ENCODE measurements around the gene CD247.

The CD247 gene

DNA sequence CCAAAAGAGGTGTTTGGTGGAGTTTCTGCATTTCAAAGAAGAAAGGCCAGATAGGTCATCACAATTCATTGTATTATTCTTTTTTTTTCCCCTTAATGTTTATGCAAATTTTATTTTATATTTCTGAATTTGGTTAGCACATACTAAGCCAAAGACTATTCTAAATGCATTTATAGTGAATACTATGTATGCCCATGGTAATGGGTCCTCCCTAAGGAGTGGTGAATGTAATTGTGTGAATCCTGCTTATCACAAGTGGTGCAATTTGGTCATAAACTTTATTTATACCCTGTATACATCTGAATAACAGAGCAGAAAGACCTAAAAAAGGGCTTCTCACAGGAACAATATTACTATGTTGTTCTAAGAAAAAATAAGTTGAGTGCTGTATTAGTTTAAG is 99.1 kb downstream of the CD247 start:
- no peaks in the 10 kb centered on the region for H3K27me3 ChIP-seq (ENCODE audit: insufficient read depth, low read length, poor library complexity, severe bottlenecking)
- no peaks in the 10 kb centered on the region for H3K79me2 ChIP-seq (ENCODE audit: insufficient read depth, low read length)
- no peaks in the 10 kb centered on the region for H3F3A ChIP-seq (ENCODE audit: low read depth)
- no peaks in the 10 kb centered on the region for H4K20me1 ChIP-seq (ENCODE audit: insufficient read depth, low read length, poor library complexity, severe bottlenecking)
- H3K9ac ChIP-seq (ENCODE audit: low read depth, low read length, poor library complexity, severe bottlenecking): no peak overlapping the region
- H3K4me3 ChIP-seq (ENCODE audit: low read length, poor library complexity, severe bottlenecking): no peak overlapping the region
- no peak overlapping the region for H3K4me2 ChIP-seq (ENCODE audit: low read depth, low read length, poor library complexity, severe bottlenecking)
- H2AFZ ChIP-seq (ENCODE audit: low read length): no peak overlapping the region
- H3K4me1 ChIP-seq (ENCODE audit: insufficient read depth, low read length, poor library complexity, severe bottlenecking): peaks cover 20% of the 10 kb centered on the region
- no peaks in the 10 kb centered on the region for H3K9me2 ChIP-seq (replicated peaks; ENCODE audit: low read depth, low read length)
- peaks cover 34% of the 10 kb centered on the region; the same call in 1 of the 2 replicates for H3K36me3 ChIP-seq (ENCODE audit: insufficient read depth, low read length)
- no peak for TF ChIP-seq EZH2phosphoT487 (IDR thresholded peaks at IDR 0.05; ENCODE audit: borderline replicate concordance)
- TF ChIP-seq, protein P1, sequence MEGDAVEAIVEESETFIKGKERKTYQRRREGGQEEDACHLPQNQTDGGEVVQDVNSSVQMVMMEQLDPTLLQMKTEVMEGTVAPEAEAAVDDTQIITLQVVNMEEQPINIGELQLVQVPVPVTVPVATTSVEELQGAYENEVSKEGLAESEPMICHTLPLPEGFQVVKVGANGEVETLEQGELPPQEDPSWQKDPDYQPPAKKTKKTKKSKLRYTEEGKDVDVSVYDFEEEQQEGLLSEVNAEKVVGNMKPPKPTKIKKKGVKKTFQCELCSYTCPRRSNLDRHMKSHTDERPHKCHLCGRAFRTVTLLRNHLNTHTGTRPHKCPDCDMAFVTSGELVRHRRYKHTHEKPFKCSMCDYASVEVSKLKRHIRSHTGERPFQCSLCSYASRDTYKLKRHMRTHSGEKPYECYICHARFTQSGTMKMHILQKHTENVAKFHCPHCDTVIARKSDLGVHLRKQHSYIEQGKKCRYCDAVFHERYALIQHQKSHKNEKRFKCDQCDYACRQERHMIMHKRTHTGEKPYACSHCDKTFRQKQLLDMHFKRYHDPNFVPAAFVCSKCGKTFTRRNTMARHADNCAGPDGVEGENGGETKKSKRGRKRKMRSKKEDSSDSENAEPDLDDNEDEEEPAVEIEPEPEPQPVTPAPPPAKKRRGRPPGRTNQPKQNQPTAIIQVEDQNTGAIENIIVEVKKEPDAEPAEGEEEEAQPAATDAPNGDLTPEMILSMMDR (conservative IDR thresholded peaks at IDR 0.05; ENCODE audit: low read length): no peak
- no peaks in the 10 kb centered on the region for H3K9me3 ChIP-seq (ENCODE audit: insufficient read depth, low read depth, low read length)

DNA sequence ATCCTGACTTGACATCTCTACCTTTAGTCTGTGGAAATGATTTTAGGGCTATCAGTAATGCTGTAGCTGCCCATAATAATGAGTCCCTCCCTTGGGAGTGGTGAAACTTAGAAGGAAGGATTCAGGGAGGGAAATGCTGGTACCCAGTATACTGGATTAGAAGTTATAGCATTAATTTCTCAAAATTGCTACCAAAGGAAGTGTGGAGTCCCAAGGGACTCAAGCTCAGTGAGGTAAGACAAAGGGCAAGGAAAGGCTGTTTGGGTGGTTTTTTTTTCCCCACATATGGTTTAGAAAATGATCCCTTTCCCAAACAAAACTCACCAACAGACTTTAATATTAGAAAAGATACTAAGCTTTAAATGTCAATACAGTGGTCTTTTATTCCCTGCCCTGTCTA is 99.9 kb downstream of the CD247 start:
- no peak overlapping the region for H3K4me3 ChIP-seq (ENCODE audit: low read length, poor library complexity, severe bottlenecking)
- H4K20me1 ChIP-seq (ENCODE audit: insufficient read depth, low read length, poor library complexity, severe bottlenecking): no peaks in the 10 kb centered on the region
- H3K36me3 ChIP-seq (ENCODE audit: insufficient read depth, low read length): peaks cover 42% of the 10 kb centered on the region; the same call in 1 of the 2 replicates
- no peaks in the 10 kb centered on the region for H3F3A ChIP-seq (ENCODE audit: low read depth)
- no peaks in the 10 kb centered on the region for H3K9me3 ChIP-seq (ENCODE audit: insufficient read depth, low read depth, low read length)
- no peak overlapping the region for H3K9ac ChIP-seq (ENCODE audit: low read depth, low read length, poor library complexity, severe bottlenecking)
- no peaks in the 10 kb centered on the region for H3K9me2 ChIP-seq (replicated peaks; ENCODE audit: low read depth, low read length)
- H3K4me1 ChIP-seq (ENCODE audit: insufficient read depth, low read length, poor library complexity, severe bottlenecking): peaks cover 20% of the 10 kb centered on the region
- no peak for TF ChIP-seq EZH2phosphoT487 (IDR thresholded peaks at IDR 0.05; ENCODE audit: borderline replicate concordance)
- TF ChIP-seq, protein P1 (conservative IDR thresholded peaks at IDR 0.05; ENCODE audit: low read length): no peak
- peak overlapping the region; percentile 30 for H3K4me2 ChIP-seq (ENCODE audit: low read depth, low read length, poor library complexity, severe bottlenecking)
- H2AFZ ChIP-seq (ENCODE audit: low read length): no peak overlapping the region
- H3K27me3 ChIP-seq (ENCODE audit: insufficient read depth, low read length, poor library complexity, severe bottlenecking): no peaks in the 10 kb centered on the region
- H3K79me2 ChIP-seq (ENCODE audit: insufficient read depth, low read length): no peaks in the 10 kb centered on the region

DNA sequence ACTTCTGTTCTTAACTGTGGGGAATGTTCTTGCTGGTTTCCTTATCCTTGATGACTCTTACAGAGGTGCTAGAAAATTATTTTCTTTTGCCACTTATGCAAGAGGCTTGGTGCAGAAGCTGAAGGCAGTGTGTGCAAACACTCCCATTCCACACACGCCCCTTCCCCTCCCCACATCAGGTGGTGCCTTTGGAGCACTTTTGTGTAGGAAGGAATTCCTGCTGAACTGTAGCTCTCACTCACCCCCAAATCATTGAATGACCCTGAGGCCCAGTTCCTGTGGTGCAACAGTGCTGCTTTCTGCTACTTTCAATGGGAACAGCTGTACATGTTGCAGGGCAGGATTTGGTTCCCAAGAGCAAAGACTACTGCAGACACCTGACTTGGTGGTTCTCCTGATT is 101.8 kb downstream of the CD247 start:
- TF ChIP-seq, protein P1 (conservative IDR thresholded peaks at IDR 0.05; ENCODE audit: low read length): no peak
- TF ChIP-seq EZH2phosphoT487 (IDR thresholded peaks at IDR 0.05; ENCODE audit: borderline replicate concordance): no peak

More for the DNA sequence above, 101.8 kb downstream of the CD247 start:
- Histone ChIP-seq H2AFZ (ENCODE audit: low read length) (no peak overlapping the region), H3K9ac (ENCODE audit: low read depth, low read length, poor library complexity, severe bottlenecking) (no peak overlapping the region), H3K36me3 (ENCODE audit: insufficient read depth, low read length) (peaks cover 50% of the 10 kb centered on the region; the same call in 1 of the 2 replicates), H3F3A (ENCODE audit: low read depth) (no peaks in the 10 kb centered on the region), H3K9me2 (replicated peaks; ENCODE audit: low read depth, low read length) (no peaks in the 10 kb centered on the region), H3K27me3 (ENCODE audit: insufficient read depth, low read length, poor library complexity, severe bottlenecking) (no peaks in the 10 kb centered on the region), H3K4me3 (ENCODE audit: low read length, poor library complexity, severe bottlenecking) (no peak overlapping the region), H3K4me1 (ENCODE audit: insufficient read depth, low read length, poor library complexity, severe bottlenecking) (peaks cover 20% of the 10 kb centered on the region), H3K9me3 (ENCODE audit: insufficient read depth, low read depth, low read length) (no peaks in the 10 kb centered on the region), H4K20me1 (ENCODE audit: insufficient read depth, low read length, poor library complexity, severe bottlenecking) (no peaks in the 10 kb centered on the region), H3K4me2 (ENCODE audit: low read depth, low read length, poor library complexity, severe bottlenecking) (no peak overlapping the region), H3K79me2 (ENCODE audit: insufficient read depth, low read length) (no peaks in the 10 kb centered on the region)
